ENCODE measurements around the gene ANKS1B. TPM values are rescaled to one million over a fixed set of nuclear protein-coding genes. Genes with fewer than 3 reads are reported as not detected.

ANKS1B gene
- polyA plus RNA-seq, 3 donors = not detected

- Histone ChIP-seq H3K27ac (ENCODE audit: low read depth in 1 of 2, low read length in 2 of 2) (no peak overlapping the region), H3K79me2 (ENCODE audit: insufficient read depth, low read length) (no peaks in the 10 kb centered on the region), H3K27me3 (ENCODE audit: control insufficient read depth in 2 of 2, insufficient read depth in 2 of 2, low read length in 2 of 2) (no peaks in the 10 kb centered on the region), H3K36me3 (replicated peaks in 1 of 2; ENCODE audit: control insufficient read depth in 1 of 2, insufficient read depth in 2 of 2, low read length in 2 of 2) (no peaks in the 10 kb centered on the region), H2AFZ (ENCODE audit: insufficient read depth, low read depth, low read length, poor library complexity, severe bottlenecking) (no peak overlapping the region), H3K4me3 (replicated peaks in 1 of 3; ENCODE audit: low read depth in 2 of 3, low read length in 3 of 3) (no peak overlapping the region), H3K9ac (ENCODE audit: insufficient read depth, low read length, poor library complexity, severe bottlenecking) (no peak overlapping the region), H4K20me1 (ENCODE audit: insufficient read depth, low read length) (no peaks in the 10 kb centered on the region), H3K9me3 (replicated peaks in 1 of 2; ENCODE audit: control insufficient read depth in 1 of 2, insufficient read depth in 1 of 2, low read length in 2 of 2) (peaks cover 0 to 16% of the 10 kb centered on the region in 2 donors), H3K4me2 (replicated peaks; ENCODE audit: extremely low read depth, low read length, poor library complexity, severe bottlenecking) (no peak overlapping the region), H3K4me1 (ENCODE audit: control insufficient read depth in 1 of 2, insufficient read depth in 2 of 2, low read length in 2 of 2) (no peaks in the 10 kb centered on the region)
- Mint-ChIP-seq H3K27ac (no peak overlapping the region), H3K27me3 (ENCODE audit: low read depth in 3 of 3) (no peaks in the 10 kb centered on the region), H3K36me3 (no peaks in the 10 kb centered on the region), H3K9me3 (peaks cover 0 to 14% (median 6%) of the 10 kb centered on the region in 7 donors), H3K4me3 (no peak overlapping the region), H3K4me1 (no peaks in the 10 kb centered on the region)
- intact Hi-C loops (cut with micrococcal nuclease) = no loop called here
- no peak for DNase-seq
- TF ChIP-seq CTCF (IDR thresholded peaks at IDR 0.05) = no peak
- 100% methylated on average over 1 of the region's 3 CpGs for WGBS (ENCODE audit: insufficient coverage)
Observed at GRCh38 chr12:99521664-99522063, 463.1 kb downstream of the ANKS1B start.

- Mint-ChIP-seq H3K27me3 (ENCODE audit: low read depth in 3 of 3) (no peaks in the 10 kb centered on the region), H3K4me3 (no peak overlapping the region), H3K4me1 (no peaks in the 10 kb centered on the region), H3K9me3 (peaks cover 0 to 8% (median 4%) of the 10 kb centered on the region in 7 donors), H3K27ac (no peak overlapping the region), H3K36me3 (no peaks in the 10 kb centered on the region)
- Histone ChIP-seq H3K9me3 (replicated peaks in 1 of 2; ENCODE audit: control insufficient read depth in 1 of 2, insufficient read depth in 1 of 2, low read length in 2 of 2) (peaks cover 0 to 23% of the 10 kb centered on the region in 2 donors), H4K20me1 (ENCODE audit: insufficient read depth, low read length) (no peaks in the 10 kb centered on the region), H3K9ac (ENCODE audit: insufficient read depth, low read length, poor library complexity, severe bottlenecking) (no peak overlapping the region), H3K4me3 (replicated peaks in 1 of 3; ENCODE audit: low read depth in 2 of 3, low read length in 3 of 3) (no peak overlapping the region), H2AFZ (ENCODE audit: insufficient read depth, low read depth, low read length, poor library complexity, severe bottlenecking) (no peak overlapping the region), H3K27me3 (ENCODE audit: control insufficient read depth in 2 of 2, insufficient read depth in 2 of 2, low read length in 2 of 2) (no peaks in the 10 kb centered on the region), H3K27ac (ENCODE audit: low read depth in 1 of 2, low read length in 2 of 2) (no peak overlapping the region), H3K4me1 (ENCODE audit: control insufficient read depth in 1 of 2, insufficient read depth in 2 of 2, low read length in 2 of 2) (no peaks in the 10 kb centered on the region), H3K36me3 (replicated peaks in 1 of 2; ENCODE audit: control insufficient read depth in 1 of 2, insufficient read depth in 2 of 2, low read length in 2 of 2) (no peaks in the 10 kb centered on the region), H3K79me2 (ENCODE audit: insufficient read depth, low read length) (no peaks in the 10 kb centered on the region), H3K4me2 (replicated peaks; ENCODE audit: extremely low read depth, low read length, poor library complexity, severe bottlenecking) (no peak overlapping the region)
- intact Hi-C loops (cut with micrococcal nuclease) = no loop called here
- no peak for TF ChIP-seq CTCF (IDR thresholded peaks at IDR 0.05)
- DNase-seq = no peak
- no CpG with 5 or more reads among the region's 2 CpGs for WGBS (ENCODE audit: insufficient coverage)
Observed at GRCh38 chr12:99513066-99513465, 471.7 kb downstream of the ANKS1B start.

Measured in CD14-positive monocyte (primary cell).